Mucosa of gallbladder (tissue), 1 donor: Measurements from ENCODE around the gene LIMK2. TPM values are rescaled to one million over a fixed set of nuclear protein-coding genes. Genes with fewer than 3 reads are reported as not detected.
"Not testable (repeated sequence)": the region's sequence is repeated elsewhere in the genome, so short reads cannot be mapped to it uniquely, and the experiment has no call there.

Experiments used
- DNase-seq: peaks from one replicate; pipeline ENCODE4 v3.0.0-alpha.2; 2020; ENCODE audit warnings: low spot score
- total RNA-seq: library from RNA; stranded (reverse); gene quantifications from one replicate; pipeline ENCODE4 v1.2.1, GENCODE V29; 2021
- donor health status: DM: no; HTN: no; CAD: no.

LIMK2 gene
- total RNA-seq, 1 donor from 2014 or later = 81.4 TPM

DNA sequence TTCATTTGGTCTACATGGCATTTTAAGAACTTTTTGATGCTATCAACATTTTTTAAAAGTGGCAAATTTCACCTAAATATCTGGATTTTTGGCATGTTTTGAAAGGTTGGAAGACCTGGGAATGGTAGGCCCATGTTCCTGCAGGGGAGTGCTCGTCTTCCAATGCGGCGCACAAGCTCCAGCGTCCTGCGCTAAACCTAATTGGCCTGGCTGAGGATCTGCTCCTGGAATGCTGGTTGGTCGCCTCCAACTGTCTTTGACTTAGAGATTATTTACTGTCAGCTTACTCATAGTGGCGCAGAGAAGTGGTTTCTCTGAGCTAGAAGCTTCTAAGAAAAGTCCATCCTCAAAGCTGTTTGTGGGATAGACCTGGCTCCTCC is 626 bp upstream of the LIMK2 start:
- no peak for DNase-seq

DNA sequence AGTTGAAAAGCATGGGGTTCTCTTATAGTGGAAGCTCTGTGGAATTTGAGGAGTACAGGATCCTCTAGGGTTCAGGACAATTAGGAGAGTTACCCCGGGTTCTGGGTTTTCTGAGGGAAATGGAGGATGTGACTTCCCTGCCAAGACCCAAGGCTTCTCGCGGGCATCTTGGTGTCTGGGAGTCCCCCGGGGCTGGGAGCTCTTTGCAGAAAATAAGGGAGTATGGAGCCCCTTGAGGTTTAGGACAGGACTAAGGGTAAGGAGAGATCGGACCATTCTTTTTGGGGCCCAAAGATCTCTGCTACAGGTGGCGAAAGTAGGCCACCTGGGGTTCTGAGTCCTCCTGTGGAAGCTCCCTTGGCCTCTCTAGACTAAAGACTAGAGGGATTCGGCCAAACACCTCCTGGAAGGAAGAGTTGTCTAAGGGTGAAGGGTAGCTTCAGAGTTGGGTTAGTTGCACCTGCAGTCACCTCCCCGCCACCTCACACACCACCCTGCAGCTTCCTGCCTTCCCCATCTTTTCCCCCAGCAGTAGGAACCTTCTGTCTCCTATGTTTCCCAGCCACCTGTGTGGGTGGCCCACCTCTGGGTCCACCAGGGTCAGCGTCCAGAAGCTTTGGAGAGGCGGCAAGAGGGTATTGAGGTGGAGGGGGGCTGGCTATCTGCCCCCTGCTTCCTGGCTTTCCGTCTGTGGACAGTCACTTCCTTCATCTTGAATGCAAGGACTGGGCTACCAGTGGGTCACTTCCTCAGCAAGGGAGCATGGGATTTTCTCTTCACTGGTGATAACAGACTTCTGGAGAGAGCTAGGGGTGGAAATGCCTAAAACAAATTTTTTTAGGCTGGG is 908 bp downstream of the LIMK2 start:
- no peak for DNase-seq

DNA sequence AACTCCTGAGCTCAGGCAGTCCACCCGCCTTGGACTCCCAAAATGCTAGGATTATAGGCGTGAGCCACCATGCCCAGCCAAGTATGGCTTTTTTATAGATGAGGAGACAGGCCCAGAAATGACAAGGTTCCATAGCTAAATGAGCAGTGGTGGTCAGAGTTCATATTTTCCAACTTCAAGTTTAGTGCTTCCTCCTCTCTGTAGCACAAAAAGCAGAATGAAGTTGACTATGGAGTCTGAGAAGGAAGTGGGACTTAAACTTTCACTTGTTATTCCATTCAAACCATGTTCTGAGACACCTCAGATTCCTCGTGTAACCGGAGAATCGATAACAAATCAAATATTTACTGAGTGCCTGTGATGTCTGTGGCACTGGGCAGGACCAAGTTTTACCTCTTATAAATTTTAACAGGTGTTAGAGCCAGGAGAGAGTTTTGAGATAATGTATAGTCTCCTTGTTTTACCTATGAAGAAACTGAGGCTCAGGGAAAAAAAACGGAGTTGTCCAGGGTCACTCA is 3.0 kb downstream of the LIMK2 start:
- no peak for DNase-seq

DNA sequence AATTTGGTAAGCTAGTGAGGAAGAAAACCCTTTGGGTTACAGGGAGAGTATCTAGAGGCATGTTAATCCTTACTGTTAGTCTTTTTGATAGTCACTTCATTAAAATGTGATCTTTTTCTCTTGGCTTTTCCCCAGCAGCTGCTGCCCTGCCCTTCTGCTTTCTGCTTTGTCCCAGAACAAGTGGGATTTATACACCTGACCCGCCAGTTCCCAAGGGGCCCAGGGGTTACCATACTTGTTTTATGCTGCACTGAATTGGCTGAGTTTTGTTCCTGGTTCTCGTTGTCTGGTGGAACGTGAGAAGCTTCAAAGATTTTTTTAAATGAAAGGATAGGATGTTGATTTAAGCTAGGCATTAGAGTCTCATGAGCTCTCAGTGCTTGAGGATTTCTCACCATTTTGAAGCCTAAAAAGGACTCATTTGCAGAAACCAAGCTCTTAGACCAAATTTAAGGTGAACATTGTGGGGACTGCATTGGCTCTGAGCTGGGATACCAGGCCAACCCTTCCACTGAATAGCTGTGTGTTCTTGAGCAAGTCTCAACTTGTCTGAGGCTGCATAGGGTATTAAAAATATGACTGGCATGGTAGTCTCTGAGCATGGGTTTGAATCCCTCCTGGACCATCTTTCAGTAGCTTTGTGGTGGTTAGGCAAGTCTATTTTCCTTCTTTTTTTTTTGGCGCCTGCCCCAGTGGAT is 6.6 kb downstream of the LIMK2 start:
- no peak for DNase-seq

GRCh38 chr22:31221084-31221483 is 9.0 kb downstream of the LIMK2 start:
- DNase-seq = no peak

- DNase-seq = no peak
Measured at GRCh38 chr22:31222736-31223135, 10.6 kb downstream of the LIMK2 start.

GRCh38 chr22:31223786-31224191 is 11.7 kb downstream of the LIMK2 start:
- DNase-seq = no peak

DNA sequence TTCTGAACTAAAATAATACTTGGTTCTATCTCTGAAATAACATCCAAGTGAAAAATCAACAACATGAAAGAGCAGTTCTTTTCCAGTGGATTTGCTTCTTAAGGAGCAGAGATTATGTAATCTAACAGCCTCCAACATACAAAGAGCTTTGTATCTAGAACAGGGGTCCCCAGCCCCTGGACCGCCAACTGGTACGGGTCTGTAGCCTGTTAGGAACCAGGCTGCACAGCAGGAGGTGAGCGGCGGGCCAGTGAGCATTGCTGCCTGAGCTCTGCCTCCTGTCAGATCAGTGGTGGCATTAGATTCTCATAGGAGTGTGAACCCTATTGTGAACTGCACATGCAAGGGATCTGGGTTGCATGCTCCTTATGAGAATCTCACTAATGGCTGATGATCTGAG is 12.6 kb downstream of the LIMK2 start:
- not testable (repeated sequence) for DNase-seq

DNA sequence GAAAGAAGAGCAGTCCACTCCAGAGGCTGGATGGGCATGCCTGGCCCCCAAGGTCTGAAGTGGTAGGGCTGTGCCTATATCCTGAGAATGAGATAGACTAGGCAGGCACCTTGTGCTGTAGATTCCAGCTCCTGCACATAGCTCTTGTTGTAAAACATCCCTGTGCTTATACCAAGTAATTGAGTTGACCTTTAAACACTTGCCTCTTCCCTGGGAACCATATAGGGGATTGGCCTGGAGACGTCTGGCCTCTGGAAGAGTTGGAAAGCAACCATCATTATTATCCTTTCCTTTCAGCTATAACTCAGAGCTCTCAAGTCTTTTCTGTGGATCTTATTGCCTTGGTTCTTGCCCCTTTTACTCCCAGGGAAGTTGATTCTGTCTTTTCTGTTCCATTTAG is 15.1 kb downstream of the LIMK2 start:
- DNase-seq = no peak

GRCh38 chr22:31229402-31230079 is 17.4 kb downstream of the LIMK2 start:
- peak; percentile 75 for DNase-seq

- no peak for DNase-seq
Measured at GRCh38 chr22:31230155-31230870, 18.2 kb downstream of the LIMK2 start.

- DNase-seq = peak; percentile 66
Measured at GRCh38 chr22:31230871-31231621, 18.9 kb downstream of the LIMK2 start.

- DNase-seq = no peak
Measured at GRCh38 chr22:31233001-31233400, 20.9 kb downstream of the LIMK2 start.

GRCh38 chr22:31235081-31235480 is 23.0 kb downstream of the LIMK2 start:
- no peak for DNase-seq

DNA sequence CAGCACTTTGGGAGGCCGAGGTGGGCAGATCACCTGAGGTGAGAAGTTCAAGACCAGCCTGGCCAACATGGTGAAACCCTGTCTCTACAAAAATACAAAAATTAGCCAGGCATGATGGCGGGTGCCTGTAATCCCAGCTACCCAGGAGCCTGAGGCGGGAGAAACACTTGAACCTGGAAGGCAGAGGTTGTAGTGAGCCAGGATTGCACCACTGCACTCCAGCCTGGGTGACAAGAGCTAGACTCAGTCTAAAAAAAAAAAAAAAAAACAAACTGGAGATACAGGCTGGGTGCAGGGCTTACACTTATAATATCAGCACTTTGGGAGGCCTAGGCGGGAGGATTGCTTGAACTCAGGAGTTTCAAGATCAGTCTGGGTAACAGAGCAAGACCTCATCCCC is 23.9 kb downstream of the LIMK2 start:
- not testable (repeated sequence) for DNase-seq

DNA sequence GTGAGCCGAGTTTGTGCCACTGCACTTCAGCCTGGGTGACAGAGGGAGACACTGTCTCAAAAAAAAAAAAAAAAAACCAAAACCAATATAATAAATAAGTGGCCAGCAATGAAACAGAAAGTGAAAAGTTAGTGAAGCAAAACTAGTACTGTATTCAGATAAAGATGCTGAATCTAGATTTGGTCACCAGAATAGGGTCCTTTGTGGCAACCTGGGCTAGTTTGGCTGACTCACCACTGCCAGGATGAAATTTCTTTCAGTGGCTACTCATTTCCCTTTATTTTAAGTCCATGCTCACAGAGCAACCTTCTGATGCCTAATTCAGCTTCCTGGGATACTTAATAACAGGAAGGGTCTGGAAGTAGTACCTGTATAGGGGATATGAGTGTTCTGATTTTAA is 26.0 kb downstream of the LIMK2 start:
- DNase-seq = no peak

GRCh38 chr22:31239771-31240370 is 27.8 kb downstream of the LIMK2 start:
- no peak for DNase-seq

- DNase-seq = no peak
Measured at GRCh38 chr22:31241200-31241599, 29.1 kb downstream of the LIMK2 start.

DNA sequence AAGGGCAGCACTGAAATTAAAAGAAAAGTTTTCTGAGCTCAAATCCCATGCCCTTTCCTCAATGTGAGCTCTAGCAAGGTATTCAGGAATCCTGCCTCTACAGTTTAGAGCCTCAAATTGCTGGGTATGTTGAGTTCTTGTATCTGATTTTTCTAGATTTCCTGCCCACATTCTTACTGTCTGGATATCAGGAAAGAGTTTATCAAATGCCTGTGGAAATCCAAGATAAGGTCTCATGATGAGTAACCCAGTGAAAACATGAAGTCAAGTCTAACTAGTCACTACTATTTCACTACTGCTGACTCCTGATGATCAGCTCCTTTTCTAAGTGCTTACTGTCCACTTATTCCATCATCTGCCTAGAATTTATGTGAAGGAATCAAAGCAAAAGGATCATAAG is 29.8 kb downstream of the LIMK2 start:
- DNase-seq = no peak

DNA sequence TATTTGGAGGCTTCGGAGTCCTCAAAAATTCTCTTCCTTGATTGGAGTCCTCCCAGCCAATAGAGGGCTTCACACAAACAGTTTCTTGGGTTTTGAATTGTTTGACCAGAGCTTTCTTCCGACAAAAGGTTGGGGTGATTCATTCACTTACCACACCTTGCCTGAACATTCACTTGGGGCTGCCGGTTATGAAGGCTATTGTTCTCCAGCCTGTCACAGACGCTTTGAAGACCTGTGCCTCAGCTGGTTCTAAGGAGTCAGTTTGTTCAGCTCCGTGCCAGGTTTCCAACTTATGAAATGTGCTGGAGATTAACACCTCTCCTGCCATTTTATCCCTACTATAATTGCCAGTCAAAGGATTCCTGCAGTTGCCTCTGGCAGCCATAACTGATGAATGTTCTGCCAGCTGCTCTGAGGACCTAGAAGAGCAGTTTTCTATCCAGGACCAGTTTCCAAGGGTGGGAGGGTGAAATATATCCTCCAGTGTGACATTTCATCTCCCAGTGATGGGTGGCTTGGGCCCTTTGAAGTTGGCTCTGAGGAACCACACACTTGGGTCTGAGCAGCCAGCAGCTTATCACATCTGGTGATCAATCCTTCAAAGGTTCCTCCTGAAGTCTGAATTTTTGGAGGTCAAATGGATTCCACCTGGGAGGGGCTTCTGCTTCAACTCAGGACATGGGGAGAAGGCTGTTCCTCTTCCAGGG is 31.4 kb downstream of the LIMK2 start:
- no peak for DNase-seq
